SK-N-SH (cell line): ENCODE results near the gene CLASP1.

Experiments
- EZH2phosphoT487 ChIP-seq: fragments of 200-600 bp; sonication (generic); IDR thresholded peaks from 2 replicates; pipeline ENCODE4 v1.6.1; 2017; ENCODE audit warnings: low read depth, mixed run types, mild to moderate bottlenecking, antibody characterized with exemption, moderate library complexity, borderline replicate concordance
- TF ChIP-seq, protein P1 (sequence below): IDR thresholded peaks from 2 replicates; pipeline ENCODE4 v1.6.1; 2012; ENCODE audit warnings: mild to moderate bottlenecking, low read depth, low read length, moderate library complexity

GRCh38 chr2:121627525-121628050 is 21.7 kb downstream of the CLASP1 start:
- no peak for TF ChIP-seq EZH2phosphoT487
- TF ChIP-seq, protein P1, sequence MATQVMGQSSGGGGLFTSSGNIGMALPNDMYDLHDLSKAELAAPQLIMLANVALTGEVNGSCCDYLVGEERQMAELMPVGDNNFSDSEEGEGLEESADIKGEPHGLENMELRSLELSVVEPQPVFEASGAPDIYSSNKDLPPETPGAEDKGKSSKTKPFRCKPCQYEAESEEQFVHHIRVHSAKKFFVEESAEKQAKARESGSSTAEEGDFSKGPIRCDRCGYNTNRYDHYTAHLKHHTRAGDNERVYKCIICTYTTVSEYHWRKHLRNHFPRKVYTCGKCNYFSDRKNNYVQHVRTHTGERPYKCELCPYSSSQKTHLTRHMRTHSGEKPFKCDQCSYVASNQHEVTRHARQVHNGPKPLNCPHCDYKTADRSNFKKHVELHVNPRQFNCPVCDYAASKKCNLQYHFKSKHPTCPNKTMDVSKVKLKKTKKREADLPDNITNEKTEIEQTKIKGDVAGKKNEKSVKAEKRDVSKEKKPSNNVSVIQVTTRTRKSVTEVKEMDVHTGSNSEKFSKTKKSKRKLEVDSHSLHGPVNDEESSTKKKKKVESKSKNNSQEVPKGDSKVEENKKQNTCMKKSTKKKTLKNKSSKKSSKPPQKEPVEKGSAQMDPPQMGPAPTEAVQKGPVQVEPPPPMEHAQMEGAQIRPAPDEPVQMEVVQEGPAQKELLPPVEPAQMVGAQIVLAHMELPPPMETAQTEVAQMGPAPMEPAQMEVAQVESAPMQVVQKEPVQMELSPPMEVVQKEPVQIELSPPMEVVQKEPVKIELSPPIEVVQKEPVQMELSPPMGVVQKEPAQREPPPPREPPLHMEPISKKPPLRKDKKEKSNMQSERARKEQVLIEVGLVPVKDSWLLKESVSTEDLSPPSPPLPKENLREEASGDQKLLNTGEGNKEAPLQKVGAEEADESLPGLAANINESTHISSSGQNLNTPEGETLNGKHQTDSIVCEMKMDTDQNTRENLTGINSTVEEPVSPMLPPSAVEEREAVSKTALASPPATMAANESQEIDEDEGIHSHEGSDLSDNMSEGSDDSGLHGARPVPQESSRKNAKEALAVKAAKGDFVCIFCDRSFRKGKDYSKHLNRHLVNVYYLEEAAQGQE: no peak
